Head of caudate nucleus (tissue), 42 donors: Measurements from ENCODE around the gene TET2.
A peak's percentile ranks its signal among the peaks of the same experiment; 100 is the strongest.
"Not testable (repeated sequence)": the region's sequence is repeated elsewhere in the genome, so short reads cannot be mapped to it uniquely, and the experiment has no call there.

Experiments used
- DNase-seq, 42 donors: peaks; one replicate each; pipeline versions ENCODE4 v3.0.0 to v3.0.0-alpha.2; 2020 to 2021; ENCODE audit warnings: mixed read lengths in 7 of 42
- intact Hi-C: fragments of 100-400 bp; cut with DNase I; formaldehyde crosslinking; loops from one replicate; pipeline ENCODE4 v1.15.0; 2022

Gene TET2

GRCh38 chr4:105273230-105273629 lies 126.6 kb downstream of the TET2 start:
- intact Hi-C loops = no loop called here
- no peak for DNase-seq

- intact Hi-C loops = no loop called here
- no peak for DNase-seq
These were observed 127.4 kb downstream of the TET2 start for GRCh38 chr4:105274090-105274489.

GRCh38 chr4:105274504-105274903 lies 127.8 kb downstream of the TET2 start:
- DNase-seq = no peak
- intact Hi-C loops = no loop called here

- no peak for DNase-seq
- intact Hi-C loops = no loop called here
These were observed 129.9 kb downstream of the TET2 start for GRCh38 chr4:105276361-105277104.

GRCh38 chr4:105277702-105278101 lies 131.0 kb downstream of the TET2 start:
- no peak for DNase-seq
- intact Hi-C loops = no loop called here

GRCh38 chr4:105279314-105279713 lies 132.6 kb downstream of the TET2 start:
- DNase-seq = no peak
- intact Hi-C loops = no loop called here

GRCh38 chr4:105280338-105281123 lies 133.9 kb downstream of the TET2 start:
- no peak for DNase-seq
- intact Hi-C loops = no loop called here

GRCh38 chr4:105281124-105281415 lies 134.4 kb downstream of the TET2 start:
- DNase-seq = no peak
- intact Hi-C loops = no loop called here

- intact Hi-C loops = no loop called here
- DNase-seq = no peak
These were observed 135.8 kb downstream of the TET2 start for GRCh38 chr4:105282489-105282888.

GRCh38 chr4:105283501-105283900 lies 136.8 kb downstream of the TET2 start:
- DNase-seq = no peak
- intact Hi-C loops = no loop called here

GRCh38 chr4:105288121-105288520 lies 141.4 kb downstream of the TET2 start:
- intact Hi-C loops = no loop called here
- DNase-seq = no peak

GRCh38 chr4:105291925-105292324 lies 145.2 kb downstream of the TET2 start:
- DNase-seq = no peak
- intact Hi-C loops = no loop called here

- intact Hi-C loops = no loop called here
- DNase-seq = no peak
These were observed 146.7 kb downstream of the TET2 start for GRCh38 chr4:105293360-105293759.

GRCh38 chr4:105296672-105297071 lies 150.0 kb downstream of the TET2 start:
- no peak for DNase-seq
- intact Hi-C loops = no loop called here

- DNase-seq, intact Hi-C loops: not testable (repeated sequence)
These were observed 152.4 kb downstream of the TET2 start for GRCh38 chr4:105299027-105299426.

- intact Hi-C loops = no loop called here
- no peak for DNase-seq
These were observed 157.4 kb downstream of the TET2 start for GRCh38 chr4:105304085-105304484.

GRCh38 chr4:105305019-105305836 lies 158.6 kb downstream of the TET2 start:
- no peak for DNase-seq
- intact Hi-C loops = no loop called here

- intact Hi-C loops = no loop called here
- DNase-seq = peak in 24 of 42 donors; percentile 4 to 66 (median 26)
These were observed 159.6 kb downstream of the TET2 start for GRCh38 chr4:105306158-105306781.

- intact Hi-C loops = no loop called here
- no peak for DNase-seq
These were observed 160.1 kb downstream of the TET2 start for GRCh38 chr4:105306820-105307219.

GRCh38 chr4:105318486-105318885 lies 171.8 kb downstream of the TET2 start:
- intact Hi-C loops = no loop called here
- DNase-seq = no peak
